Measurements from ENCODE around the gene CLEC10A. TPM values are rescaled to one million over a fixed set of nuclear protein-coding genes. Genes with fewer than 3 reads are reported as not detected.
A peak's percentile ranks its signal among the peaks of the same experiment; 100 is the strongest.
"Not testable (repeated sequence)": the region's sequence is repeated elsewhere in the genome, so short reads cannot be mapped to it uniquely, and the experiment has no call there.

Gene CLEC10A
- total RNA-seq, 1 donor from 2014 or later = 2.9 TPM

- intact Hi-C loops (cut with micrococcal nuclease) = no loop called here
- no peak for TF ChIP-seq CTCF (IDR thresholded peaks at IDR 0.05; ENCODE audit: borderline replicate concordance)
- no peaks in the 10 kb centered on the region for H3K36me3 ChIP-seq
- no peak overlapping the region for H3K4me3 ChIP-seq
- H3K4me1 ChIP-seq = no peaks in the 10 kb centered on the region
- peaks cover 51% of the 10 kb centered on the region for H3K27me3 ChIP-seq (ENCODE audit: low read depth)
- H3K27ac ChIP-seq (replicated peaks) = no peak overlapping the region
- no peak for DNase-seq
- H3K9me3 ChIP-seq (replicated peaks) = no peaks in the 10 kb centered on the region
Observed at GRCh38 chr17:7060165-7060891, 19.7 kb downstream of the CLEC10A start.

- intact Hi-C loops (cut with micrococcal nuclease) = loop anchor here (10.0 kb wide), 1 partner anchor 116 kb away; the partner anchor contains the start of gene ASGR1
- Histone ChIP-seq H3K9me3 (replicated peaks) (no peaks in the 10 kb centered on the region), H3K4me1 (no peaks in the 10 kb centered on the region), H3K27me3 (ENCODE audit: low read depth) (peaks cover 37% of the 10 kb centered on the region), H3K4me3 (no peak overlapping the region), H3K27ac (replicated peaks) (no peak overlapping the region), H3K36me3 (no peaks in the 10 kb centered on the region)
- TF ChIP-seq CTCF (IDR thresholded peaks at IDR 0.05; ENCODE audit: borderline replicate concordance) = no peak
- no peak for DNase-seq
Observed at GRCh38 chr17:7058831-7059447, 21.1 kb downstream of the CLEC10A start.

- peaks cover 14% of the 10 kb centered on the region for H3K27me3 ChIP-seq (ENCODE audit: low read depth)
- intact Hi-C loops (cut with micrococcal nuclease) = loop anchor here (10.0 kb wide), 1 partner anchor 118 kb away; the partner anchor contains the start of gene ASGR1
- H3K27ac ChIP-seq (replicated peaks) = no peak overlapping the region
- no peak for DNase-seq
- TF ChIP-seq CTCF (IDR thresholded peaks at IDR 0.05; ENCODE audit: borderline replicate concordance) = no peak
- H3K36me3 ChIP-seq = no peaks in the 10 kb centered on the region
- no peaks in the 10 kb centered on the region for H3K9me3 ChIP-seq (replicated peaks)
- H3K4me1 ChIP-seq = no peaks in the 10 kb centered on the region
- H3K4me3 ChIP-seq = no peak overlapping the region
Observed at GRCh38 chr17:7056386-7056785, 23.7 kb downstream of the CLEC10A start.

- H3K9me3 ChIP-seq (replicated peaks); H3K27ac ChIP-seq (replicated peaks); H3K4me3 ChIP-seq; DNase-seq; H3K36me3 ChIP-seq: not testable (repeated sequence)
- Histone ChIP-seq H3K27me3 (ENCODE audit: low read depth) (peaks cover 47% of the 10 kb centered on the region), H3K4me1 (peaks cover 19% of the 10 kb centered on the region)
- intact Hi-C loops (cut with micrococcal nuclease) = loop anchor here (5.0 to 10.0 kb wide), 2 partner anchors 87 to 124 kb away; partner anchors contain the start of gene ASGR1
Observed at GRCh38 chr17:7050583-7050982, 29.5 kb downstream of the CLEC10A start.

- Histone ChIP-seq H3K27me3 (ENCODE audit: low read depth) (peaks cover 58% of the 10 kb centered on the region), H3K9me3 (replicated peaks) (no peaks in the 10 kb centered on the region), H3K27ac (replicated peaks) (no peak overlapping the region), H3K4me1 (peaks cover 22% of the 10 kb centered on the region), H3K36me3 (no peaks in the 10 kb centered on the region), H3K4me3 (no peak overlapping the region)
- DNase-seq = no peak
- TF ChIP-seq CTCF (IDR thresholded peaks at IDR 0.05; ENCODE audit: borderline replicate concordance) = no peak
- intact Hi-C loops (cut with micrococcal nuclease) = no loop called here
Observed at GRCh38 chr17:7048968-7049367, 31.1 kb downstream of the CLEC10A start.

- intact Hi-C loops (cut with micrococcal nuclease) = no loop called here
- H3K9me3 ChIP-seq (replicated peaks) = no peaks in the 10 kb centered on the region
- H3K4me3 ChIP-seq = peak overlapping the region; percentile 48
- no peak overlapping the region for H3K27ac ChIP-seq (replicated peaks)
- no peaks in the 10 kb centered on the region for H3K36me3 ChIP-seq
- no peak for TF ChIP-seq CTCF (IDR thresholded peaks at IDR 0.05; ENCODE audit: borderline replicate concordance)
- H3K4me1 ChIP-seq = peaks cover 36% of the 10 kb centered on the region
- peaks cover 72% of the 10 kb centered on the region for H3K27me3 ChIP-seq (ENCODE audit: low read depth)
- no peak for DNase-seq
Observed at GRCh38 chr17:7047566-7047965, 32.5 kb downstream of the CLEC10A start.

GRCh38 chr17:7046725-7047397, 33.2 kb downstream of the CLEC10A start:
- Histone ChIP-seq H3K4me3 (peak overlapping the region; percentile 48), H3K4me1 (peaks cover 43% of the 10 kb centered on the region), H3K27me3 (ENCODE audit: low read depth) (peaks cover 79% of the 10 kb centered on the region)
- H3K36me3 ChIP-seq; H3K27ac ChIP-seq (replicated peaks); H3K9me3 ChIP-seq (replicated peaks); intact Hi-C loops (cut with micrococcal nuclease); DNase-seq: not testable (repeated sequence)
